CD14-positive monocyte (primary cell): ENCODE results near the gene MTMR12. TPM values are rescaled to one million over a fixed set of nuclear protein-coding genes. Genes with fewer than 3 reads are reported as not detected.

Experiments used
- DNase-seq, 3 donors: peaks; one replicate each; pipeline ENCODE4 v3.0.0-alpha.2; 2011 to 2022
- H2AFZ ChIP-seq: 2 replicates; pipeline ENCODE4 v1.6.0; 2012; ENCODE audit warnings: mild to moderate bottlenecking, low read depth, low read length, inconsistent platforms; ENCODE audit not compliant: insufficient read depth, poor library complexity, severe bottlenecking
- H3K27ac ChIP-seq, 2 donors: 1 replicate in 1 of 2; 2 replicates in 1 of 2; pipeline ENCODE4 v1.5.1; 2012 to 2013; ENCODE audit warnings: low read length in 2 of 2, control low read depth in 1 of 2, inconsistent platforms in 1 of 2, low read depth in 1 of 2, mild to moderate bottlenecking in 1 of 2
- H3K27me3 ChIP-seq, 2 donors: one replicate each; pipeline versions ENCODE4 v1.6.0 to v1.6.1; 2011 to 2013; ENCODE audit warnings: low read length in 2 of 2; ENCODE audit not compliant: control insufficient read depth in 2 of 2, insufficient read depth in 2 of 2
- H3K36me3 ChIP-seq, 2 donors: replicated peaks in 1 of 2; 1 replicate in 1 of 2; 2 replicates in 1 of 2; pipeline versions ENCODE4 v1.5.1 to v1.6.1; 2012 to 2013; ENCODE audit warnings: low read length in 2 of 2, control low read depth in 1 of 2, inconsistent platforms in 1 of 2, mild to moderate bottlenecking in 1 of 2; ENCODE audit not compliant: insufficient read depth in 2 of 2, control insufficient read depth in 1 of 2
- H3K4me1 ChIP-seq, 2 donors: 1 replicate in 1 of 2; 2 replicates in 1 of 2; pipeline versions ENCODE4 v1.5.1 to v1.6.1; 2012 to 2013; ENCODE audit warnings: low read length in 2 of 2, control low read depth in 1 of 2, inconsistent platforms in 1 of 2, mild to moderate bottlenecking in 1 of 2, moderate library complexity in 1 of 2; ENCODE audit not compliant: insufficient read depth in 2 of 2, control insufficient read depth in 1 of 2
- H3K4me2 ChIP-seq: replicated peaks from 2 replicates; pipeline ENCODE3; 2012; ENCODE audit warnings: low read length, moderate library complexity, mild to moderate bottlenecking; ENCODE audit not compliant: poor library complexity, severe bottlenecking; ENCODE audit errors: extremely low read depth
- H3K4me3 ChIP-seq, 3 experiments: fragments of 200-600 bp in 1 of 3; sonication (generic) in 1 of 3; replicated peaks in 1 of 3; 1 replicate in 2 of 3; 2 replicates in 1 of 3; pipeline ENCODE4 v1.5.1; 2011 to 2013; ENCODE audit warnings: low read length in 3 of 3, mild to moderate bottlenecking in 3 of 3, control low read depth in 2 of 3, low read depth in 2 of 3, inconsistent platforms in 1 of 3, moderate library complexity in 1 of 3
- H3K79me2 ChIP-seq: 2 replicates; pipeline ENCODE4 v1.6.0; 2012; ENCODE audit warnings: mild to moderate bottlenecking, control low read depth, inconsistent platforms, low read length, moderate library complexity; ENCODE audit not compliant: insufficient read depth
- H3K9ac ChIP-seq: 2 replicates; pipeline ENCODE4 v1.6.0; 2017; ENCODE audit warnings: low read length, mild to moderate bottlenecking; ENCODE audit not compliant: insufficient read depth, poor library complexity, severe bottlenecking
- H3K9me3 ChIP-seq, 2 donors: replicated peaks in 1 of 2; 1 replicate in 1 of 2; 2 replicates in 1 of 2; pipeline versions ENCODE4 v1.5.1 to v1.6.1; 2012 to 2013; ENCODE audit warnings: low read length in 2 of 2, control low read depth in 1 of 2; ENCODE audit not compliant: control insufficient read depth in 1 of 2, insufficient read depth in 1 of 2
- H4K20me1 ChIP-seq: 2 replicates; pipeline ENCODE4 v1.6.0; 2012; ENCODE audit warnings: mild to moderate bottlenecking, low read length, control low read depth, moderate library complexity; ENCODE audit not compliant: insufficient read depth
- H3K27ac Mint-ChIP-seq, 7 donors: one replicate each; pipeline ENCODE4 v1.8.0; 2020; ENCODE audit warnings: mild to moderate bottlenecking in 7 of 7, mixed read lengths in 7 of 7, moderate library complexity in 6 of 7, inconsistent platforms in 2 of 7
- H3K27me3 Mint-ChIP-seq, 3 donors: one replicate each; pipeline ENCODE4 v1.8.0; 2021 to 2022; ENCODE audit warnings: low read depth in 3 of 3, mild to moderate bottlenecking in 3 of 3, mixed read lengths in 3 of 3, moderate library complexity in 3 of 3, inconsistent platforms in 1 of 3
- H3K36me3 Mint-ChIP-seq, 2 donors: one replicate each; pipeline ENCODE4 v1.8.0; 2020; ENCODE audit warnings: mixed read lengths in 2 of 2, inconsistent platforms in 1 of 2, mild to moderate bottlenecking in 1 of 2
- H3K4me1 Mint-ChIP-seq: one replicate; pipeline ENCODE4 v1.8.0; 2020; ENCODE audit warnings: mild to moderate bottlenecking, mixed read lengths
- H3K4me3 Mint-ChIP-seq, 2 donors: one replicate each; pipeline ENCODE4 v1.8.0; 2020; ENCODE audit warnings: mild to moderate bottlenecking in 2 of 2, mixed read lengths in 2 of 2, moderate library complexity in 1 of 2
- H3K9me3 Mint-ChIP-seq, 7 donors: one replicate each; pipeline ENCODE4 v1.8.0; 2020 to 2022; ENCODE audit warnings: mixed read lengths in 7 of 7, mild to moderate bottlenecking in 6 of 7, moderate library complexity in 6 of 7, inconsistent platforms in 2 of 7
- CTCF ChIP-seq: fragments of 200-600 bp; IDR thresholded peaks from one replicate; pipeline ENCODE4 v1.8.0; 2022; ENCODE audit warnings: antibody characterized with exemption, mild to moderate bottlenecking
- WGBS: methylation state at CpG from one replicate; pipeline ENCODE4 v1.1.5; 2013; ENCODE audit warnings: missing lambda C conversion rate; ENCODE audit not compliant: insufficient coverage; 5-methylcytosine and 5-hydroxymethylcytosine counted together
- intact Hi-C, 2 donors: fragments of 100-400 bp; cut with micrococcal nuclease; formaldehyde crosslinking; loops; one replicate each; pipeline versions ENCODE4 v1.15.0 to v1.15.1; 2023
- polyA plus RNA-seq, 3 donors: library from polyadenylated mRNA; depleted of rRNA in 1 of 3; unstranded in 2 of 3; stranded (reverse) in 1 of 3; fragments of 300-500 nt in 2 of 3; fragments of >200 nt in 1 of 3; fragmentation: Illumina TruSeq in 2 of 3; gene quantifications; 1 replicate in 2 of 3; 2 replicates in 1 of 3; pipeline ENCODE4 v1.2.3, GENCODE V29; 2012 to 2021

MTMR12 gene
- polyA plus RNA-seq, 3 donors: 10.3 to 19.0 (median 17.3) TPM

DNA sequence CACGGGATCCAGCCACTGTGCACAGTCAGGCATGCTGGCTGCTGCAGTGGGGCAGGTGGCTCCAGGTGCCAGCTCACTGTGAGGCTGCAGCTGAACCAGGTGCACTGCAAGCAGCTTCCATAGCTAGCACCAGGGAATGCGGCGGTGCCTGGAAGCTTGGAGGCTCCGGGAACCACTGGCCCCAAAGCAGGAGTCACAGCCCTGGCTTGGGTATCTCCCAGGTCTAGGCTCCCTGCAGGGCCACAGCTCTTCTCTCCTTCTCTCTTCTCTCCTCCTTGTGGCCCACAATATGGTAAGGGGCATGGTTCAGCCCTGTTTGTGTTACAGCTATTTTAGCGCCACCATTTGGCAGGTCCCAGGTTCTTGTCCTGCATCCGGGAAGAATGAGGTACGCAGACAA is 6.7 kb upstream of the MTMR12 start:
- WGBS: 92% methylated on average over 7 of the region's 7 CpGs
- Mint-ChIP-seq H3K36me3 (no peaks in the 10 kb centered on the region), H3K4me3 (no peak overlapping the region), H3K9me3 (peaks cover 15 to 43% (median 32%) of the 10 kb centered on the region in 7 donors), H3K4me1 (no peaks in the 10 kb centered on the region), H3K27ac (peak overlapping the region in 1 of 7 donors; percentile 26), H3K27me3 (peaks cover 3% of the 10 kb centered on the region in 3 donors)
- Histone ChIP-seq H4K20me1 (no peaks in the 10 kb centered on the region), H3K79me2 (no peaks in the 10 kb centered on the region), H3K27me3 (no peaks in the 10 kb centered on the region), H3K27ac (no peak overlapping the region), H2AFZ (no peak overlapping the region), H3K36me3 (no peaks in the 10 kb centered on the region), H3K9ac (no peak overlapping the region), H3K9me3 (peaks cover 31 to 41% of the 10 kb centered on the region in 2 donors), H3K4me1 (no peaks in the 10 kb centered on the region), H3K4me3 (no peak overlapping the region), H3K4me2 (no peak overlapping the region)
- DNase-seq: no peak
- TF ChIP-seq CTCF: no peak
- intact Hi-C loops: loop anchor here in 1 of 2 donors (10.0 kb wide), 1 partner anchor 85 kb away; no protein-coding TSS in a partner anchor

DNA sequence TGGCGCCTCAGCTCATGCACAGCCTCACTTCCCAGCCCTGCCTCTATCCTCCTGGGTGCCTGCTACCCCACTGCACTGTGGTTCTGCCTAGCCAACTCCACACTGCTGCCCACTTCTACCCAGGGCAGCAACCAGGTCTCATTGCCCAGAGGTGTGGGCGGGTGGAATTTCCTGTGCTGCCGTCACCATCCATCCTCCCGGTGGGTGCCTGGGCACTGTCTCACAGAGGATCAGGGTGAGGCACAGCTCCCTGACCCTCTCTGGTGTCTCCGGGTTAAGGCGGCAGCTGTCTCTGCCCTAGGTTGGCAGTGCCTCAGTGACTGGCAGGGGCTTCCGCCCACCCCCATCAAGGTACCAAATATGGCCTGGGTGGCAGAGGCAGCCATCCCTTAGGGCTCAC is 4.3 kb upstream of the MTMR12 start:
- H2AFZ ChIP-seq: no peak overlapping the region
- DNase-seq: no peak
- no peak overlapping the region for H3K4me2 ChIP-seq
- no peaks in the 10 kb centered on the region for H3K36me3 ChIP-seq
- H3K27me3 ChIP-seq: no peaks in the 10 kb centered on the region
- H3K4me1 ChIP-seq: peaks cover 3 to 6% of the 10 kb centered on the region in 2 donors
- peaks cover 5% of the 10 kb centered on the region for H3K79me2 ChIP-seq
- Mint-ChIP-seq H3K27me3 (peaks cover 0 to 2% (median 0%) of the 10 kb centered on the region in 3 donors), H3K9me3 (peaks cover 5 to 20% (median 14%) of the 10 kb centered on the region in 7 donors), H3K4me1 (peaks cover under 1% of the 10 kb centered on the region), H3K27ac (no peak overlapping the region), H3K4me3 (no peak overlapping the region), H3K36me3 (no peaks in the 10 kb centered on the region)
- H4K20me1 ChIP-seq: no peaks in the 10 kb centered on the region
- 98% methylated on average over 6 of the region's 7 CpGs for WGBS
- H3K27ac ChIP-seq: no peak overlapping the region
- no peak overlapping the region for H3K9ac ChIP-seq
- TF ChIP-seq CTCF: no peak
- intact Hi-C loops: loop anchor here in 1 of 2 donors (10.0 kb wide), 1 partner anchor 82 kb away; no protein-coding TSS in a partner anchor
- peaks cover 14 to 20% of the 10 kb centered on the region in 2 donors for H3K9me3 ChIP-seq
- H3K4me3 ChIP-seq: no peak overlapping the region
